H9 (cell line): ENCODE data around the gene ZNF175. TPM values are rescaled to one million over a fixed set of nuclear protein-coding genes. Genes with fewer than 3 reads are reported as not detected.

Experiments
- DNase-seq: peaks from one replicate; pipeline ENCODE4 v3.0.0-alpha.2; 2017
- H2AFZ ChIP-seq: one replicate; pipeline ENCODE4 v1.6.1; 2013; ENCODE audit warnings: mild to moderate bottlenecking, low read length, control low read depth, moderate library complexity
- H2AK5ac ChIP-seq: 2 replicates; pipeline ENCODE4 v1.6.1; 2013; ENCODE audit warnings: low read length, control low read depth, mixed read lengths; ENCODE audit not compliant: insufficient read length
- H2BK120ac ChIP-seq: one replicate; pipeline ENCODE4 v1.6.1; 2013; ENCODE audit warnings: low read depth, mild to moderate bottlenecking, low read length, control low read depth, inconsistent platforms; ENCODE audit not compliant: poor library complexity, severe bottlenecking
- H2BK12ac ChIP-seq: 2 replicates; pipeline ENCODE4 v1.6.1; 2013; ENCODE audit warnings: low read length, control low read depth, mixed read lengths, low read depth; ENCODE audit not compliant: insufficient read length
- H2BK15ac ChIP-seq: 2 replicates; pipeline ENCODE4 v1.6.1; 2013; ENCODE audit warnings: low read depth, low read length, control low read depth
- H2BK20ac ChIP-seq: one replicate; pipeline ENCODE4 v1.6.1; 2013; ENCODE audit warnings: low read depth, mild to moderate bottlenecking, low read length, control low read depth, inconsistent platforms; ENCODE audit not compliant: poor library complexity, severe bottlenecking
- H2BK5ac ChIP-seq: 2 replicates; pipeline ENCODE4 v1.6.1; 2013; ENCODE audit warnings: low read length, control low read depth, mixed read lengths; ENCODE audit not compliant: insufficient read length
- H3K14ac ChIP-seq: 2 replicates; pipeline ENCODE4 v1.6.1; 2013; ENCODE audit warnings: low read length, control low read depth; ENCODE audit not compliant: insufficient read depth
- H3K18ac ChIP-seq: 2 replicates; pipeline ENCODE4 v1.6.1; 2013; ENCODE audit warnings: low read depth, mild to moderate bottlenecking, mixed read lengths, low read length, control low read depth; ENCODE audit not compliant: insufficient read length
- H3K23ac ChIP-seq: 2 replicates; pipeline ENCODE4 v1.6.1; 2013; ENCODE audit warnings: low read length, control low read depth, mixed read lengths, low read depth; ENCODE audit not compliant: insufficient read length
- H3K23me2 ChIP-seq: 2 replicates; pipeline ENCODE4 v1.6.1; 2013; ENCODE audit warnings: low read depth, mild to moderate bottlenecking, mixed read lengths, low read length, control low read depth; ENCODE audit not compliant: insufficient read length, poor library complexity, severe bottlenecking
- H3K27ac ChIP-seq: 2 replicates; pipeline ENCODE4 v1.5.1; 2013; ENCODE audit warnings: low read length, control low read depth, mixed read lengths, low read depth; ENCODE audit not compliant: insufficient read length
- H3K27me3 ChIP-seq: 2 replicates; pipeline ENCODE4 v1.6.1; 2013; ENCODE audit warnings: low read length, control low read depth, inconsistent platforms; ENCODE audit not compliant: insufficient read depth
- H3K4ac ChIP-seq: 2 replicates; pipeline ENCODE4 v1.6.1; 2013; ENCODE audit warnings: low read depth, mild to moderate bottlenecking, control low read depth, inconsistent platforms, low read length, moderate library complexity
- H3K4me1 ChIP-seq: 2 replicates; pipeline ENCODE4 v1.6.1; 2013; ENCODE audit warnings: low read length, control low read depth, inconsistent platforms; ENCODE audit not compliant: insufficient read depth
- H3K4me2 ChIP-seq: 2 replicates; pipeline ENCODE4 v1.6.1; 2013; ENCODE audit warnings: low read length, control low read depth, mixed read lengths; ENCODE audit not compliant: insufficient read length, insufficient read depth
- H3K56ac ChIP-seq: 2 replicates; pipeline ENCODE4 v1.6.1; 2013; ENCODE audit warnings: low read depth, mild to moderate bottlenecking, mixed read lengths, low read length, control low read depth; ENCODE audit not compliant: insufficient read length
- H3K79me1 ChIP-seq: 2 replicates; pipeline ENCODE4 v1.6.1; 2013; ENCODE audit warnings: low read depth, mild to moderate bottlenecking, moderate library complexity, low read length, control low read depth, inconsistent platforms; ENCODE audit not compliant: insufficient read depth, poor library complexity, severe bottlenecking
- H3K79me2 ChIP-seq: 2 replicates; pipeline ENCODE4 v1.6.1; 2013; ENCODE audit warnings: low read length, control low read depth, inconsistent platforms; ENCODE audit not compliant: insufficient read depth
- H3K9ac ChIP-seq: 2 replicates; pipeline ENCODE4 v1.6.1; 2013; ENCODE audit warnings: low read length, control low read depth, mixed read lengths; ENCODE audit not compliant: insufficient read length; ENCODE audit errors: extremely low read depth
- H3K9me3 ChIP-seq: one replicate; pipeline ENCODE4 v1.6.1; 2013; ENCODE audit warnings: low read depth, low read length, inconsistent platforms; ENCODE audit not compliant: control insufficient read depth
- H3T11ph ChIP-seq: one replicate; pipeline ENCODE4 v1.6.1; 2013; ENCODE audit warnings: mild to moderate bottlenecking, low read length, control low read depth, inconsistent platforms
- H4K20me1 ChIP-seq: one replicate; pipeline ENCODE4 v1.6.1; 2013; ENCODE audit not compliant: control insufficient read depth, insufficient read length, insufficient read depth
- H4K5ac ChIP-seq: 2 replicates; pipeline ENCODE4 v1.6.1; 2013; ENCODE audit warnings: low read depth, mild to moderate bottlenecking, mixed read lengths, low read length, control low read depth; ENCODE audit not compliant: insufficient read length
- H4K8ac ChIP-seq: replicated peaks from 2 replicates; pipeline ENCODE4 v1.6.1; 2013; ENCODE audit warnings: low read length, control low read depth, mixed read lengths, low read depth; ENCODE audit not compliant: insufficient read length
- H4K91ac ChIP-seq: 2 replicates; pipeline ENCODE4 v1.6.1; 2013; ENCODE audit warnings: low read depth, mild to moderate bottlenecking, moderate library complexity, mixed read lengths, low read length, control low read depth; ENCODE audit not compliant: insufficient read length
- H3K27ac Mint-ChIP-seq, 3 experiments: 2 replicates in 2 of 3; 3 replicates in 1 of 3; pipeline ENCODE4 v1.8.0; 2020 to 2021; ENCODE audit warnings: mixed read lengths in 3 of 3, mild to moderate bottlenecking in 1 of 3, moderate library complexity in 1 of 3
- H3K27me3 Mint-ChIP-seq: 2 replicates; pipeline ENCODE4 v1.8.0; 2021; ENCODE audit warnings: low read depth, mild to moderate bottlenecking, moderate library complexity, mixed read lengths
- H3K36me3 Mint-ChIP-seq, 3 experiments: 2 replicates in 2 of 3; 3 replicates in 1 of 3; pipeline ENCODE4 v1.8.0; 2020 to 2021; ENCODE audit warnings: low read depth in 3 of 3, mixed read lengths in 3 of 3; ENCODE audit not compliant: insufficient read depth in 1 of 3
- H3K4me1 Mint-ChIP-seq, 2 experiments: 2 replicates each; pipeline ENCODE4 v1.8.0; 2020; ENCODE audit warnings: mixed read lengths in 2 of 2
- H3K4me3 Mint-ChIP-seq, 2 experiments: 2 replicates in 1 of 2; 3 replicates in 1 of 2; pipeline ENCODE4 v1.8.0; 2020 to 2021; ENCODE audit warnings: mild to moderate bottlenecking in 2 of 2, mixed read lengths in 2 of 2, moderate library complexity in 1 of 2
- H3K9me3 Mint-ChIP-seq, 2 experiments: 2 replicates in 1 of 2; 3 replicates in 1 of 2; pipeline ENCODE4 v1.8.0; 2020; ENCODE audit warnings: mild to moderate bottlenecking in 2 of 2, mixed read lengths in 2 of 2, moderate library complexity in 1 of 2
- CTCF ChIP-seq: fragments of 200-600 bp; sonication (generic); conservative IDR thresholded peaks from 3 replicates; pipeline ENCODE4 v1.8.0; 2021; ENCODE audit warnings: antibody characterized with exemption, mild to moderate bottlenecking
- WGBS: extraction: QIAGEN DNeasy Blood & Tissue Kit; methylation state at CpG from one replicate; pipeline ENCODE4 v1.1.7; 2013; ENCODE audit warnings: missing lambda C conversion rate, low lambda C conversion rate, mixed read lengths; ENCODE audit not compliant: insufficient read length; ENCODE audit errors: extremely low coverage; 5-methylcytosine and 5-hydroxymethylcytosine counted together
- total RNA-seq: library from RNA; stranded (reverse); gene quantifications from 2 replicates; pipeline ENCODE4 v1.2.1, GENCODE V29; 2021

ZNF175 gene
- total RNA-seq, 1 experiment from 2014 or later: 10.7 TPM

GRCh38 chr19:51521781-51522180 lies 49.3 kb upstream of the ZNF175 start:
- no CpG with 5 or more reads among the region's 2 CpGs for WGBS
- Histone ChIP-seq H4K91ac (no peak overlapping the region), H3K23ac (no peak overlapping the region), H2AFZ (no peak overlapping the region), H3K27me3 (no peaks in the 10 kb centered on the region), H3K4ac (no peak overlapping the region), H3K9me3 (no peaks in the 10 kb centered on the region), H3K4me2 (no peak overlapping the region), H2BK12ac (no peak overlapping the region), H2BK20ac (no peak overlapping the region), H3K23me2 (no peaks in the 10 kb centered on the region), H3K14ac (no peak overlapping the region), H3K18ac (no peak overlapping the region), H3K4me1 (no peaks in the 10 kb centered on the region), H4K8ac (no peak overlapping the region), H3K56ac (no peak overlapping the region), H3K27ac (no peak overlapping the region), H2BK5ac (no peak overlapping the region), H3K79me2 (no peaks in the 10 kb centered on the region), H2BK15ac (no peak overlapping the region), H3K79me1 (no peaks in the 10 kb centered on the region), H3K9ac (no peak overlapping the region), H4K20me1 (no peaks in the 10 kb centered on the region), H2BK120ac (no peak overlapping the region), H4K5ac (no peak overlapping the region), H3T11ph (no peak overlapping the region), H2AK5ac (no peak overlapping the region)
- TF ChIP-seq CTCF: no peak
- no peaks in the 10 kb centered on the region for H3K4me1 Mint-ChIP-seq
- no peak overlapping the region for H3K4me3 Mint-ChIP-seq
- no peak for DNase-seq
- H3K27ac Mint-ChIP-seq: no peak overlapping the region
- peaks cover 0 to 4% (median 2%) of the 10 kb centered on the region in 3 experiments; a peak in 1 of 7 replicates for H3K36me3 Mint-ChIP-seq
- peaks cover 52 to 88% of the 10 kb centered on the region in 2 experiments for H3K9me3 Mint-ChIP-seq
- peaks cover 19% of the 10 kb centered on the region for H3K27me3 Mint-ChIP-seq
